HCT116 (cell line): ENCODE data around the gene ERBB2. TPM values are rescaled to one million over a fixed set of nuclear protein-coding genes. Genes with fewer than 3 reads are reported as not detected.
A peak's percentile ranks its signal among the peaks of the same experiment; 100 is the strongest.

ENCODE experiments used
- ATAC-seq: fragments of 200-7000 bp; cut with Tn5 transposase; 2 replicates; pipeline ENCODE4 v1.9.1; 2020; ENCODE audit warnings: mild to moderate bottlenecking, moderate library complexity
- BruUV-seq: library from RNA; stranded (reverse); fragments of 400-500 nt; replicated peaks from 2 replicates; lab custom pipeline; 2021; lab: Mats Ljungman, UMichigan
- CTCF ChIA-PET: fragments of 300-600 bp; sonication (Branson Sonifier 250); formaldehyde crosslinking; loops from one replicate; lab custom pipeline; 2021; ENCODE audit warnings: antibody characterized with exemption; lab: Charles Lee
- POLR2A ChIA-PET: fragments of 300-600, 350-600 bp; sonication (Branson Sonifier 250); formaldehyde crosslinking; loops from one replicate; lab custom pipeline; 2021; ENCODE audit warnings: antibody characterized with exemption; lab: Charles Lee
- RAD21 ChIA-PET, 2 experiments: fragments of 300-600 bp; sonication (Branson Sonifier 250); formaldehyde crosslinking; loops; one replicate each; lab custom pipeline; 2023; ENCODE audit warnings: low total read pairs in 2 of 2; ENCODE audit not compliant: uncharacterized antibody in 2 of 2, unreplicated experiment in 2 of 2, low non-redundant PET in 1 of 2; lab: Charles Lee
- DNase-seq: peaks from one replicate; pipeline ENCODE4 v3.0.0-alpha.2; 2010; ENCODE audit warnings: low read depth, low spot score
- H2AFZ ChIP-seq: fragments of 200-600 bp; shearing (Covaris generic), sonication (generic); 2 replicates; pipeline ENCODE4 v1.6.1; 2017; ENCODE audit warnings: low read depth, mixed run types, mixed read lengths, antibody characterized with exemption, low read length; ENCODE audit not compliant: poor library complexity, severe bottlenecking
- H3K27ac ChIP-seq: 2 replicates; pipeline ENCODE4 v1.5.1; 2012; ENCODE audit warnings: low read depth, low read length
- H3K27me3 ChIP-seq: fragments of 200-600 bp; sonication (generic); 2 replicates; pipeline ENCODE4 v1.6.1; 2016; ENCODE audit warnings: mixed run types, low read length, mixed read lengths; ENCODE audit not compliant: insufficient read depth
- H3K36me3 ChIP-seq, 2 experiments: fragments of 200-500 bp in 1 of 2; fragments of 200-600 bp in 1 of 2; sonication (Bioruptor generic) in 1 of 2; sonication (generic) in 1 of 2; 2 replicates each; pipeline versions ENCODE4 v1.5.1 to v1.6.1; 2014 to 2016; ENCODE audit warnings: low read length in 2 of 2, inconsistent platforms in 1 of 2, mixed read lengths in 1 of 2, mixed run types in 1 of 2; ENCODE audit not compliant: insufficient read depth in 2 of 2, control insufficient read depth in 1 of 2
- H3K4me1 ChIP-seq, 2 experiments: fragments of 200-600 bp in 1 of 2; sonication (generic) in 1 of 2; 2 replicates each; pipeline versions ENCODE4 v1.5.1 to v1.6.1; 2012 to 2017; ENCODE audit warnings: low read length in 2 of 2, inconsistent platforms in 1 of 2, mild to moderate bottlenecking in 1 of 2, mixed read lengths in 1 of 2, mixed run types in 1 of 2, moderate library complexity in 1 of 2; ENCODE audit not compliant: insufficient read depth in 2 of 2, control insufficient read depth in 1 of 2
- H3K4me2 ChIP-seq: fragments of 200-600 bp; sonication (generic); 2 replicates; pipeline ENCODE4 v1.6.1; 2017; ENCODE audit warnings: mixed run types, low read length, mixed read lengths
- H3K4me3 ChIP-seq, 2 experiments: fragments of 200-600 bp in 1 of 2; sonication (generic) in 1 of 2; replicated peaks in 1 of 2; 2 replicates each; pipeline ENCODE4 v1.5.1; 2011 to 2016; ENCODE audit warnings: low read length in 2 of 2, control low read depth in 1 of 2, low read depth in 1 of 2, mild to moderate bottlenecking in 1 of 2, mixed read lengths in 1 of 2, mixed run types in 1 of 2
- H3K79me2 ChIP-seq: fragments of 200-600 bp; sonication (generic); 2 replicates; pipeline ENCODE4 v1.6.1; 2017; ENCODE audit warnings: mild to moderate bottlenecking, mixed run types, low read length, moderate library complexity, mixed read lengths; ENCODE audit not compliant: insufficient read depth
- H3K9ac ChIP-seq: fragments of 200-600 bp; sonication (generic); 2 replicates; pipeline ENCODE4 v1.6.1; 2016; ENCODE audit warnings: low read length, mixed read lengths
- H3K9me2 ChIP-seq: fragments of 200-600 bp; sonication (generic), shearing (Covaris generic); 2 replicates; pipeline ENCODE4 v1.6.1; 2017; ENCODE audit warnings: mixed run types, mild to moderate bottlenecking, moderate library complexity; ENCODE audit not compliant: insufficient read depth
- H3K9me3 ChIP-seq, 2 experiments: fragments of 200-500 bp in 1 of 2; fragments of 200-600 bp in 1 of 2; sonication (Bioruptor generic) in 1 of 2; sonication (generic) in 1 of 2; 2 replicates each; pipeline ENCODE4 v1.6.1; 2014 to 2017; ENCODE audit warnings: low read length in 2 of 2, mixed read lengths in 2 of 2, inconsistent platforms in 1 of 2, low read depth in 1 of 2, mild to moderate bottlenecking in 1 of 2, mixed run types in 1 of 2, moderate library complexity in 1 of 2; ENCODE audit not compliant: control insufficient read depth in 1 of 2, insufficient read depth in 1 of 2
- H4K20me1 ChIP-seq: fragments of 200-600 bp; sonication (generic), shearing (Covaris generic); 2 replicates; pipeline ENCODE4 v1.6.1; 2017; ENCODE audit warnings: mixed run types, mild to moderate bottlenecking, moderate library complexity; ENCODE audit not compliant: insufficient read depth
- CEBPB ChIP-seq: IDR thresholded peaks from 2 replicates; pipeline ENCODE4 v1.6.1; 2012; ENCODE audit warnings: low read depth
- EGR1 ChIP-seq: IDR thresholded peaks from 2 replicates; pipeline ENCODE4 v1.6.1; 2012; ENCODE audit warnings: low read depth
- EZH2 ChIP-seq: fragments of 200-600 bp; sonication (generic); IDR thresholded peaks from 2 replicates; pipeline ENCODE4 v1.6.1; 2017; ENCODE audit warnings: antibody characterized with exemption, mixed run types
- FOSL1 ChIP-seq: IDR thresholded peaks from 2 replicates; pipeline ENCODE4 v1.6.1; 2012; ENCODE audit warnings: low read depth
- JUND ChIP-seq: IDR thresholded peaks from 2 replicates; pipeline ENCODE4 v1.6.1; 2012
- MAX ChIP-seq: IDR thresholded peaks from 2 replicates; pipeline ENCODE4 v1.6.1; 2012
- POLR2AphosphoS5 ChIP-seq: IDR thresholded peaks from 2 replicates; pipeline ENCODE4 v1.6.1; 2011; ENCODE audit warnings: mild to moderate bottlenecking, low read depth, low read length, moderate library complexity
- SIN3A ChIP-seq: IDR thresholded peaks from 2 replicates; pipeline ENCODE4 v1.6.1; 2012; ENCODE audit warnings: low read depth
- YY1 ChIP-seq: IDR thresholded peaks from 2 replicates; pipeline ENCODE4 v1.6.1; 2011; ENCODE audit warnings: low read length, low read depth, moderate library complexity, mild to moderate bottlenecking; ENCODE audit not compliant: insufficient replicate concordance; ENCODE audit errors: extremely low read depth
- ZNF274 ChIP-seq: fragments of 200-500 bp; sonication (Bioruptor generic); IDR thresholded peaks from 2 replicates; pipeline ENCODE4 v1.6.1; 2014; ENCODE audit warnings: mild to moderate bottlenecking, low read depth, low read length, inconsistent platforms
- intact Hi-C: fragments of 100-400 bp; cut with micrococcal nuclease; formaldehyde crosslinking; loops from 2 replicates; pipeline ENCODE4 v1.10.0; 2022
- total RNA-seq: library from RNA; stranded (reverse); gene quantifications from one replicate; pipeline ENCODE4 v1.2.1, GENCODE V29; 2021; ENCODE audit not compliant: unreplicated experiment
- TF ChIP-seq, protein P1 (sequence below): IDR thresholded peaks from 2 replicates; pipeline ENCODE4 v1.6.1; 2012

Gene ERBB2
- total RNA-seq, 1 experiment from 2014 or later = 75.8 TPM

DNA sequence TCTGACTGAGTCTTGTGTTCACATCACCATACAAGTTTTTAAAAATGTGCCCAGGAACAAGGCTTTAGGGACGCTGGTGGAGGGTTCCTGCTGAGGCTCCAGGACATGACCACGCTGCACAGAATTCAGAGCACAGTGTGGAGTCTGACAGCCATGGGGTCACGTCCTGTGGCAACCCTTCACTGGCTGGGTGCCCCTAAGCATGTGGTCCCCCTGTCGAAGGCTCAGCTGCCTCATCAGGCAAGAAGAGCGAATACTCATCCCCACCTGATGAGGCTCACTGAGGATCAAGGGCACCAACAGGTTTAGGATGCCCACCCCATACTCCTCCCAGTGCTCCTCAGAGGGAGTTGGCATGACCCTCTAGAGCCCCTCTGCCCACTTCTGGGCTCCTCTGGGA lies 25.7 kb upstream of the ERBB2 start:
- no peak overlapping the region for H3K9ac ChIP-seq
- BruUV-seq = no TSS peak
- no peak for ATAC-seq

GRCh38 chr17:39674702-39675389 lies 25.0 kb upstream of the ERBB2 start:
- intact Hi-C loops = loop anchor here (2.0 to 5.0 kb wide), 3 partner anchors 40 to 128 kb away; no protein-coding TSS in a partner anchor
- Histone ChIP-seq H4K20me1 (no peaks in the 10 kb centered on the region), H2AFZ (no peak overlapping the region), H3K79me2 (no peaks in the 10 kb centered on the region), H3K27me3 (no peaks in the 10 kb centered on the region), H3K9me2 (no peaks in the 10 kb centered on the region), H3K4me1 (peaks cover 17 to 19% of the 10 kb centered on the region in 2 experiments; a peak in 2 of 4 replicates), H3K9ac (no peak overlapping the region), H3K4me3 (no peak overlapping the region), H3K27ac (peak overlapping the region; percentile 17; the same call in 1 of the 2 replicates), H3K4me2 (no peak overlapping the region), H3K9me3 (no peaks in the 10 kb centered on the region), H3K36me3 (no peaks in the 10 kb centered on the region)
- RAD21 ChIA-PET = no interaction called here
- POLR2A ChIA-PET = interaction anchor here (1.5 kb wide), 1 partner anchor 13 kb away, joined by 3 read pairs; the partner anchor contains the start of gene PGAP3
- no peak for DNase-seq
- CTCF ChIA-PET = interaction anchor here (1.0 to 1.5 kb wide), 3 partner anchors 9 to 53 kb away, joined by 5 to 6 read pairs (median 5); partner anchors contain the start of gene TCAP
- ATAC-seq = no peak
- TF ChIP-seq, protein P1, sequence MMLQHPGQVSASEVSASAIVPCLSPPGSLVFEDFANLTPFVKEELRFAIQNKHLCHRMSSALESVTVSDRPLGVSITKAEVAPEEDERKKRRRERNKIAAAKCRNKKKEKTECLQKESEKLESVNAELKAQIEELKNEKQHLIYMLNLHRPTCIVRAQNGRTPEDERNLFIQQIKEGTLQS = no peak
- no peak for TF ChIP-seq FOSL1
- no TSS peak for BruUV-seq

More for the DNA sequence above, 25.7 kb upstream of the ERBB2 start:
- no peak overlapping the region for H2AFZ ChIP-seq
- H3K9me3 ChIP-seq = no peaks in the 10 kb centered on the region
- no peaks in the 10 kb centered on the region for H3K36me3 ChIP-seq
- TF ChIP-seq ZNF274 = no peak
- no peak for TF ChIP-seq EGR1
- TF ChIP-seq, protein P1 = no peak
- no peak for TF ChIP-seq SIN3A
- no peak for TF ChIP-seq MAX
- no peak for TF ChIP-seq YY1
- TF ChIP-seq FOSL1 = no peak
- TF ChIP-seq JUND = no peak
- TF ChIP-seq EZH2 = no peak
- no peak for TF ChIP-seq POLR2AphosphoS5
- TF ChIP-seq CEBPB = no peak
- POLR2A ChIA-PET = no interaction called here
- H3K4me3 ChIP-seq = no peak overlapping the region
- CTCF ChIA-PET = interaction anchor here (3.9 kb wide), 1 partner anchor 53 kb away, joined by 51 read pairs; no protein-coding TSS in a partner anchor
- RAD21 ChIA-PET = no interaction called here
- no peak for DNase-seq
- no peaks in the 10 kb centered on the region for H3K9me2 ChIP-seq
- no peak overlapping the region for H3K27ac ChIP-seq
- H3K4me2 ChIP-seq = no peak overlapping the region
- no peaks in the 10 kb centered on the region for H3K79me2 ChIP-seq
- no peaks in the 10 kb centered on the region for H3K27me3 ChIP-seq
- no peaks in the 10 kb centered on the region for H4K20me1 ChIP-seq
- intact Hi-C loops = loop anchor here (2.0 to 5.0 kb wide), 3 partner anchors 39 to 127 kb away; no protein-coding TSS in a partner anchor
- H3K4me1 ChIP-seq = peaks cover 17 to 19% of the 10 kb centered on the region in 2 experiments; a peak in 2 of 4 replicates
